GM12878 (cell line): ENCODE measurements around the gene KLRB1. TPM values are rescaled to one million over a fixed set of nuclear protein-coding genes. Genes with fewer than 3 reads are reported as not detected.
A peak's percentile ranks its signal among the peaks of the same experiment; 100 is the strongest.

Experiments used
- ASH2L ChIP-seq: fragments of 300-600, 200-600 bp; sonication (generic); IDR thresholded peaks from 2 replicates; pipeline ENCODE4 v1.6.1; 2017; ENCODE audit warnings: low read depth, mild to moderate bottlenecking, borderline replicate concordance
- CBX3 ChIP-seq: fragments of 200-600 bp; sonication (generic); IDR thresholded peaks from 2 replicates; pipeline ENCODE4 v1.6.1; 2016; ENCODE audit warnings: low read depth, borderline replicate concordance
- CREB1 ChIP-seq: IDR thresholded peaks from 2 replicates; pipeline ENCODE4 v1.6.1; 2012; ENCODE audit warnings: low read depth, mild to moderate bottlenecking, inconsistent platforms
- EED ChIP-seq: sonication (generic); IDR thresholded peaks from 2 replicates; pipeline ENCODE4 v1.6.1; 2016; ENCODE audit warnings: antibody characterized with exemption, low read depth
- FOXK2 ChIP-seq: fragments of 450-650 bp; IDR thresholded peaks from 2 replicates; pipeline ENCODE4 v1.6.1; 2017; ENCODE audit warnings: mild to moderate bottlenecking, moderate library complexity
- MEF2B ChIP-seq: fragments of 450-650 bp; IDR thresholded peaks from 2 replicates; pipeline ENCODE4 v1.6.1; 2018; ENCODE audit warnings: mild to moderate bottlenecking, moderate library complexity; ENCODE audit not compliant: partially characterized antibody, poor library complexity, severe bottlenecking
- MTA3 ChIP-seq: IDR thresholded peaks from 2 replicates; pipeline ENCODE4 v1.6.1; 2012; ENCODE audit warnings: low read length, inconsistent platforms, borderline replicate concordance
- NBN ChIP-seq: fragments of 450-650 bp; IDR thresholded peaks from 2 replicates; pipeline ENCODE4 v1.6.1; 2016
- NFYA ChIP-seq: IDR thresholded peaks from 2 replicates; pipeline ENCODE4 v1.6.1; 2011; ENCODE audit warnings: low read depth, mild to moderate bottlenecking, low read length, improper control_type of control experiment, borderline replicate concordance
- NFYB ChIP-seq: IDR thresholded peaks from 2 replicates; pipeline ENCODE4 v1.6.1; 2011; ENCODE audit warnings: low read depth, mild to moderate bottlenecking, low read length, improper control_type of control experiment, moderate library complexity; ENCODE audit not compliant: insufficient read depth
- NR2C2 ChIP-seq: IDR thresholded peaks from 2 replicates; pipeline ENCODE4 v1.6.1; 2011; ENCODE audit warnings: borderline replicate concordance, low read depth; ENCODE audit not compliant: control insufficient read depth, insufficient read length
- NRF1 ChIP-seq: conservative IDR thresholded peaks from 2 replicates; pipeline ENCODE4 v1.6.1; 2011; ENCODE audit warnings: mild to moderate bottlenecking, low read depth, low read length, improper control_type of control experiment
- POLR2AphosphoS2 ChIP-seq: IDR thresholded peaks from 2 replicates; pipeline ENCODE4 v1.6.1; 2011; ENCODE audit warnings: low read depth, mild to moderate bottlenecking, low read length, improper control_type of control experiment, moderate library complexity
- POLR2AphosphoS5 ChIP-seq: IDR thresholded peaks from 2 replicates; pipeline ENCODE4 v1.6.1; 2011; ENCODE audit warnings: mild to moderate bottlenecking, low read length, inconsistent platforms
- RCOR1 ChIP-seq: conservative IDR thresholded peaks from 2 replicates; pipeline ENCODE4 v1.6.1; 2012; ENCODE audit warnings: low read depth, low read length, improper control_type of control experiment
- RELA ChIP-seq: fragments of 450-650 bp; IDR thresholded peaks from 2 replicates; pipeline ENCODE4 v1.8.0; 2014; ENCODE audit warnings: borderline replicate concordance; ENCODE audit not compliant: partially characterized antibody
- SIN3A ChIP-seq: IDR thresholded peaks from 2 replicates; pipeline ENCODE4 v1.6.1; 2012; ENCODE audit warnings: low read depth, low read length, improper control_type of control experiment
- SMAD5 ChIP-seq: IDR thresholded peaks from 2 replicates; pipeline ENCODE4 v1.6.1; 2016; ENCODE audit warnings: antibody characterized with exemption, low read depth
- SP1 ChIP-seq: IDR thresholded peaks from one replicate; pipeline ENCODE4 v1.6.1; 2011; ENCODE audit warnings: low read depth, low read length
- SUZ12 ChIP-seq: fragments of 200-600 bp; sonication (generic); IDR thresholded peaks from one replicate; pipeline ENCODE4 v1.6.1; 2018; ENCODE audit warnings: antibody characterized with exemption, mild to moderate bottlenecking; ENCODE audit not compliant: unreplicated experiment
- TAF1 ChIP-seq: IDR thresholded peaks from 2 replicates; pipeline ENCODE4 v1.6.1; 2011; ENCODE audit warnings: mild to moderate bottlenecking, low read depth, low read length, borderline replicate concordance
- YBX1 ChIP-seq: fragments of 450-650 bp; IDR thresholded peaks from 2 replicates; pipeline ENCODE4 v1.6.1; 2016; ENCODE audit warnings: antibody characterized with exemption
- ZBED1 ChIP-seq: IDR thresholded peaks from 2 replicates; pipeline ENCODE4 v1.6.1; 2016; ENCODE audit warnings: borderline replicate concordance
- ZNF207 ChIP-seq: fragments of 450-650 bp; IDR thresholded peaks from 2 replicates; pipeline ENCODE4 v1.6.1; 2014; ENCODE audit warnings: antibody characterized with exemption, mild to moderate bottlenecking, borderline replicate concordance
- ZNF274 ChIP-seq: IDR thresholded peaks from one replicate; pipeline ENCODE4 v1.8.0; 2011; ENCODE audit not compliant: insufficient read length, insufficient read depth
- polyA plus RNA-seq, 11 experiments: library from polyadenylated mRNA; depleted of rRNA in 4 of 11; unstranded in 6 of 11; stranded (reverse) in 5 of 11; fragments of >200 nt; fragmentation: Nextera tagmentation in 4 of 11; fragmentation: Illumina TruSeq in 1 of 11; extraction: Ambion mirVana in 4 of 11; extraction: Trizol in 1 of 11; gene quantifications; 1 replicate in 1 of 11; 2 replicates in 10 of 11; pipeline versions ENCODE4 v1.2.1 to v1.2.3, GENCODE V29; 2011 to 2016; ENCODE audit warnings: inconsistent platforms in 2 of 11, missing spikeins in 2 of 11, low read depth in 1 of 11
- total RNA-seq, 4 experiments: library from RNA; depleted of rRNA in 3 of 4; stranded (reverse); fragments of >200 nt in 3 of 4; fragmentation: Illumina TruSeq in 1 of 4; extraction: Trizol in 1 of 4; gene quantifications; 2 replicates each; pipeline versions ENCODE4 v1.2.1 to v1.2.3, GENCODE V29; 2013 to 2021
- TF ChIP-seq, protein P1 (sequence below): fragments of 450-650 bp; IDR thresholded peaks from 2 replicates; pipeline ENCODE4 v1.6.1; 2016; ENCODE audit warnings: mild to moderate bottlenecking
- TF ChIP-seq, protein P2 (sequence below): fragments of 450-650 bp; IDR thresholded peaks from 2 replicates; pipeline ENCODE4 v1.6.1; 2017; ENCODE audit warnings: borderline replicate concordance
- TF ChIP-seq, protein P3 (sequence below): fragments of 450-650 bp; IDR thresholded peaks from 2 replicates; pipeline ENCODE4 v1.6.1; 2017; ENCODE audit warnings: mild to moderate bottlenecking, low read depth, inconsistent platforms; ENCODE audit not compliant: poor library complexity, severe bottlenecking

Gene KLRB1
- total and polyA plus RNA-seq, 10 of the 15 experiments (the other 5 are each of a cell fraction or from before 2014, with no cell fraction given), result not detected

DNA sequence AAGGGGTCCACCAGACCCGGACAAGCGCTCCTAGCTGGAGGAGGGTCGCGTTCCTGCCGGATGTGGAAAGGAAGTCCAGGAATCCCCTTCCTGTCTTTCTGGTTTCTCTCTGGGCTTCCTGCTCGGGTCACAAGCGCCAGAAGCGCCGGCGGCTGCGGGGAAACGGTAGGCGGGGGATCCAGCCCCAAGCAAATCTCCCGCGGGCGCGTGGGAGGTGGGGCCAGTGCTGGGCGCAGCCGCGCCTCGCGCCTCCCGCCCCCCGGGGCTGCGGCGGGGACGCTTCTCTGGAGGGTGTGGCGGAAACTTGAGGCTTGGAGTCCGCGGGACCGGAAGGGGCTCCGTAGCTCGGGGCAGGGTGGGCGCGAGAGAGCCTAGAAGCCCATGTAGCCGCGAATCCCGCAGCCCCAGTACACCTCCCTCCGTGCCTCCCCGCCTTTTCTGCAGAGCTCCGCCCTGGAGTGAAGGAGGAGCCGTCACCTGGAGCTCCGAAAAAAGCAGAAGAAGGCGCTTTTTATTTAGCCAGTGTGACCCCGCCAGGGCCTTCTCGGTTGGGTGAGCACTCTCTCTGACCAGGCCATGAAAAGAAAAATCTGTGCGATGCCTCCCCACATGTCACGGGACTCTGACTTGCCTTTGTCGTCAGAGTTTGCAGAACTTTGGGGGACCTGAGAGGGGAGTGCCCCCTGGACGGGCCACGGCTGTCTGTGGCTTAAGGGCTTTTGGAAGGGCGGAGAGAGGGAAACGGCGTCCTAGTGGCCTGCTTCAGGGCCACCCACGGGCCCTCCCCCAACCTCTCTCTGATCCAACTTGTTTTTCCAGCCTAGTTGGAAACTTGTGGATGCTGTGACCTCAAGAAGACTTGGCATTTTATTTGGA lies 40.3 kb upstream of the KLRB1 start (continued):
- TF ChIP-seq NFYA, result no peak
- TF ChIP-seq SMAD5, result peak; percentile 62; the same call in 1 of the 2 replicates
- no peak for TF ChIP-seq NR2C2
- no peak for TF ChIP-seq MEF2B
- 0 out of 2 replicates have a peak, but pooled peaks have one; percentile 46 for TF ChIP-seq NBN
- TF ChIP-seq, protein P1, sequence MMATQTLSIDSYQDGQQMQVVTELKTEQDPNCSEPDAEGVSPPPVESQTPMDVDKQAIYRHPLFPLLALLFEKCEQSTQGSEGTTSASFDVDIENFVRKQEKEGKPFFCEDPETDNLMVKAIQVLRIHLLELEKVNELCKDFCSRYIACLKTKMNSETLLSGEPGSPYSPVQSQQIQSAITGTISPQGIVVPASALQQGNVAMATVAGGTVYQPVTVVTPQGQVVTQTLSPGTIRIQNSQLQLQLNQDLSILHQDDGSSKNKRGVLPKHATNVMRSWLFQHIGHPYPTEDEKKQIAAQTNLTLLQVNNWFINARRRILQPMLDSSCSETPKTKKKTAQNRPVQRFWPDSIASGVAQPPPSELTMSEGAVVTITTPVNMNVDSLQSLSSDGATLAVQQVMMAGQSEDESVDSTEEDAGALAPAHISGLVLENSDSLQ, result peak; percentile 39
- peak; percentile 78 for TF ChIP-seq CREB1
- TF ChIP-seq, protein P2, sequence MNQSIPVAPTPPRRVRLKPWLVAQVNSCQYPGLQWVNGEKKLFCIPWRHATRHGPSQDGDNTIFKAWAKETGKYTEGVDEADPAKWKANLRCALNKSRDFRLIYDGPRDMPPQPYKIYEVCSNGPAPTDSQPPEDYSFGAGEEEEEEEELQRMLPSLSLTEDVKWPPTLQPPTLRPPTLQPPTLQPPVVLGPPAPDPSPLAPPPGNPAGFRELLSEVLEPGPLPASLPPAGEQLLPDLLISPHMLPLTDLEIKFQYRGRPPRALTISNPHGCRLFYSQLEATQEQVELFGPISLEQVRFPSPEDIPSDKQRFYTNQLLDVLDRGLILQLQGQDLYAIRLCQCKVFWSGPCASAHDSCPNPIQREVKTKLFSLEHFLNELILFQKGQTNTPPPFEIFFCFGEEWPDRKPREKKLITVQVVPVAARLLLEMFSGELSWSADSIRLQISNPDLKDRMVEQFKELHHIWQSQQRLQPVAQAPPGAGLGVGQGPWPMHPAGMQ, result no peak
- TF ChIP-seq EED, result peak; percentile 61
- TF ChIP-seq SIN3A, result 0 out of 2 replicates have a peak, but pooled peaks have one; percentile 66
- TF ChIP-seq RELA, result no peak
- no peak for TF ChIP-seq CBX3
- peak; percentile 31 for TF ChIP-seq SP1
- TF ChIP-seq, protein P3, sequence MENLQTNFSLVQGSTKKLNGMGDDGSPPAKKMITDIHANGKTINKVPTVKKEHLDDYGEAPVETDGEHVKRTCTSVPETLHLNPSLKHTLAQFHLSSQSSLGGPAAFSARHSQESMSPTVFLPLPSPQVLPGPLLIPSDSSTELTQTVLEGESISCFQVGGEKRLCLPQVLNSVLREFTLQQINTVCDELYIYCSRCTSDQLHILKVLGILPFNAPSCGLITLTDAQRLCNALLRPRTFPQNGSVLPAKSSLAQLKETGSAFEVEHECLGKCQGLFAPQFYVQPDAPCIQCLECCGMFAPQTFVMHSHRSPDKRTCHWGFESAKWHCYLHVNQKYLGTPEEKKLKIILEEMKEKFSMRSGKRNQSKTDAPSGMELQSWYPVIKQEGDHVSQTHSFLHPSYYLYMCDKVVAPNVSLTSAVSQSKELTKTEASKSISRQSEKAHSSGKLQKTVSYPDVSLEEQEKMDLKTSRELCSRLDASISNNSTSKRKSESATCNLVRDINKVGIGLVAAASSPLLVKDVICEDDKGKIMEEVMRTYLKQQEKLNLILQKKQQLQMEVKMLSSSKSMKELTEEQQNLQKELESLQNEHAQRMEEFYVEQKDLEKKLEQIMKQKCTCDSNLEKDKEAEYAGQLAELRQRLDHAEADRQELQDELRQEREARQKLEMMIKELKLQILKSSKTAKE, result peak; percentile 77
- no peak for TF ChIP-seq RCOR1
- no peak; the same call in 1 of the 2 replicates for TF ChIP-seq MTA3
- peak; percentile 65; the same call in 1 of the 2 replicates for TF ChIP-seq TAF1
- peak; percentile 83 for TF ChIP-seq ZBED1
- TF ChIP-seq SUZ12, result no peak
- TF ChIP-seq POLR2AphosphoS2, result no peak
- TF ChIP-seq FOXK2, result no peak
- peak; percentile 39; the same call in 1 of the 2 replicates for TF ChIP-seq ZNF207
- 0 out of 2 replicates have a peak, but pooled peaks have one; percentile 2 for TF ChIP-seq ASH2L
- peak; percentile 86 for TF ChIP-seq POLR2AphosphoS5
- TF ChIP-seq NFYB, result no peak
- no peak for TF ChIP-seq NRF1
- TF ChIP-seq ZNF274, result no peak
- TF ChIP-seq YBX1, result no peak
